ENCODE data around the gene LSMEM2. TPM values are rescaled to one million over a fixed set of nuclear protein-coding genes. Genes with fewer than 3 reads are reported as not detected.
A peak's percentile ranks its signal among the peaks of the same experiment; 100 is the strongest.

Gene LSMEM2
- total and polyA plus RNA-seq, 5 experiments from 2014 or later, result 0.15 to 0.21 TPM; not detected in 3

DNA sequence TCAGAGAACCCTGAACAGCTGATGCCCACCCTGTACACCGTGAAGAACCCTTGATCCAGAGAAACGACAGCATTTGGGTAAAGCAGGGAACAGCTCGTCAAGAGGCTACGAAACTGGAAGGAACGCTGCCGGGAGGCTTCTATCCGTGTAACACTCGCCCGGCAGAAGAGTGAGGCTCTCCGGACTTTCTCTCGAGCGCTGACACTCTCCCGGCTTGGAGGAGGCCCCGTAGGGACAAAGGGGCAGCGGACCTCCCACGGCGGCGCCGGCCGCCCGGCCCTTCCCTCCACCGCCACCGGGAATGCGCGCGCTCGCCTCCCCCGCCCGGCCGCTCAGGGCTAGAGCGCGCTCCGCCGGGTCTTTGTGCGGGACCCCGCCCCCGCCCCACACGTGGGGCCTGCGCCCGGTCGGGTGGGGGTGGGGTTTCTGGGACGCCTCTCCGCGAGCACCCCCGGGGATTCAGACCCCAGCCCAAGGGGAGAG lies 42.0 kb downstream of the LSMEM2 start:
- Mint-ChIP-seq H3K4me1 (peaks cover 22 to 56% (median 47%) of the 10 kb centered on the region in 4 donors), H3K4me3 (peak overlapping the region; percentile 81 to 97 (median 92)), H3K27ac (peak overlapping the region; percentile 73 to 95 (median 91)), H3K9me3 (no peaks in the 10 kb centered on the region), H3K36me3 (peaks cover 0 to 3% (median 0%) of the 10 kb centered on the region in 3 donors), H3K27me3 (no peaks in the 10 kb centered on the region)
- ATAC-seq (peak; percentile 44 to 58), DNase-seq (peak in 5 of 10 donors; percentile 23 to 78 (median 56))
- POLR2A ChIA-PET, result interaction anchor here (0.6 to 5.7 kb wide), 9 partner anchors 10 to 30 kb away, joined by 3 to 53 read pairs (median 6); partner anchors contain the start of genes CYB561D2, HYAL3, IFRD2 and NAA80

DNA sequence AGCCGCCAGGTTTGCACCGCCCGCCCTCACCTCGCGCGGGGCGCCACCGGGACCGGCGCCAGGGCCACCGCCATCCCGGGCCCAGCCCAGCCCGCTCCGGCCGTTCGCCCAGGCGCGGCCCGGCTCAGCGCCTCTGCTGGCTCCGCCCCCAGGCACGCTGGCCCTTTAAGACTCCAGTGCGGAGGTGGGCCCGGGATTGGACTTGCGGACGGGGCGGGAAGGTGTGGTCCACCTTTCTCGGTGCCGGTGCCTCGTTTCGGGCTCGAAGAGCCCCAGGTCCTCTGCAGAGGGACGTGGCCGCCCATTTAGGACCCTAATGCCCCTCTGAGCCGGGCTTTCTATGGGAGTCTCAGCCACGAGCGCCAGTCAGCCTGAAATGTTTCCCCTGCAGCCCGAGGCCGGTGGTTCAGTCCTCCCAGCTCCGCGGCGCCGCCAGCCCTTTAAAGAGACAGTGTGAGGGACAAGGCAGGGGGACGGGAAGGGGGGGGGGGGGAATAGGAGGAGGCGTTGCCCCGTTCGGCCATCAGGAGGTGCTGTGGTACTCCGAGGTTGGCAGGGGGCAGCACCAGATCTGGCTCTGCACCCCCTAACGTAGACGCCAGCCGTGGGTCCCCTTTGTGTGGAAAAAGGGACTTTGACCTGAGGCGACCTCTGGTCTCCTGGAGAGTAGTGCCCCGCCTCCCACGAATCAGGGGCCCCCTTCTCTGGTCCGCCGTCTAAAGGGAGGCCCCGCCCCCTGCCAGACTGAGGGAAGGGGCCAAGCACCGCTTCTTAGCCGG lies 42.6 kb downstream of the LSMEM2 start:
- peaks cover 18 to 56% (median 45%) of the 10 kb centered on the region in 4 donors for H3K4me1 Mint-ChIP-seq
- POLR2A ChIA-PET, result interaction anchor here (0.6 to 5.7 kb wide), 12 partner anchors 10 to 981 kb away, joined by 3 to 53 read pairs (median 4); partner anchors contain the start of genes CYB561D2, HYAL3, IFRD2 and NAA80
- H3K9me3 Mint-ChIP-seq, result no peaks in the 10 kb centered on the region
- DNase-seq (peak; percentile 70 to 90 (median 78)), ATAC-seq (peak; percentile 74 to 78)
- H3K27ac Mint-ChIP-seq, result peak overlapping the region; percentile 73 to 97 (median 93)
- H3K27me3 Mint-ChIP-seq, result no peaks in the 10 kb centered on the region
- H3K4me3 Mint-ChIP-seq, result peak overlapping the region; percentile 79 to 92 (median 86)
- peaks cover 0 to 3% (median 0%) of the 10 kb centered on the region in 3 donors for H3K36me3 Mint-ChIP-seq

DNA sequence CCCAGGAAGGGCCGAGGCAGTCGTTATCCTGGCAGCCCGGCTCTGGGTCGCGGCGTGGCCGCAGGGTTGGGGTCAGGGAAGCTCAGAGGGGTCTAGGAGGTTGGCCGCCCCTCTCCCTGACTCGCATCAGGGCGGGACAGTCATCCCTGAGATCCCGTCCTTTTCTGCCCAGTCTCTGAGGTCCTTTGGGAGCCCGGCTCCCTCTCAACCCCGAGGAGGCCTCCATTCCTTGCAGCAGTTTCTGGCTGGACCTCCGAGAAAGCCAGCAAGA lies 43.2 kb downstream of the LSMEM2 start:
- DNase-seq (no peak), ATAC-seq (no peak)
- Mint-ChIP-seq H3K36me3 (peaks cover 0 to 3% (median 0%) of the 10 kb centered on the region in 3 donors), H3K27me3 (no peaks in the 10 kb centered on the region), H3K4me3 (peak overlapping the region in 7 of 10 donors; percentile 79 to 92 (median 87)), H3K27ac (peak overlapping the region in 2 of 10 donors; percentile 66 to 95), H3K4me1 (peaks cover 13 to 56% (median 44%) of the 10 kb centered on the region in 4 donors), H3K9me3 (no peaks in the 10 kb centered on the region)
- POLR2A ChIA-PET, result interaction anchor here (0.7 to 5.7 kb wide), 10 partner anchors 13 to 982 kb away, joined by 3 to 53 read pairs (median 4); partner anchors contain the start of genes CYB561D2, HYAL3, IFRD2 and NAA80

DNA sequence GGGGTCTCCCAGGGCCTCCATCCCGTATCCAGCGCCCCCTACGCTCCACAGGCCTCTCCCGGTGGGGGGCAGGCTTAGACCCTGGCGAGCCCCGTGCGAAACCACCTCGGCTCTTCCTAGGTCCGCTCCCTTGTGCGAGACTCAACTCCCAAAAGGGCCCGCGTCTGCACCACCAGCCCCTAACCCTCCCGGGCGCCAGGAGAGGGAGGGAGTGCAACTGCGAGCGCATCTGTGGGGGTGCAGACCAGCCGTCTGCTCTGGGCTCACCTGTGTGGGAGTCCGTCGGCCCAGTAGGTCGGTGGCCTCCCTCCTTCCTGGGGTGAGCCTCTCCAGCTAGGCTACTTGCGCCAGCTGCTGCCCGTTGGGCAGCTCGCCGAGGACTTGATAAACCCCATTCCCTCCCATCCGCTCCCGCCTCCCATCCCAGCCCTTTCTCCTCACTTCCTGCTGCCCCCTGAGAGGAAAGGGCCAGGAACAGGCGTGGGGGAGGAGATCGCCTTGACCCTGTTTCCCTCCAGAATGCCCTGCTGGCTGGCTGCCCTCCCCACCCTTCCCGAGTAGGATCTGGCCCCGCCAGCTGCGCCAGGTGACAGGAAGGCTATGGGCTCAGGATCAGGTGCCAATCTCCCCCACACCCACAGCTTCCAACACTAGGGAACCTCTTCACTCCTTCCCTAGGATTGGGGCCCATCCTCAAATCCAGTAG lies 43.7 kb downstream of the LSMEM2 start, which contains the start of gene HYAL2:
HYAL2 (minus strand) TSS at position 360 of the 706 bp plus-strand sequence. CDS start 2,256 bp downstream, outside the sequence.
- H3K36me3 Mint-ChIP-seq, result peaks cover 0 to 3% (median 0%) of the 10 kb centered on the region in 3 donors
- H3K27ac Mint-ChIP-seq, result peak within 1 kb of the TSS; percentile 73 to 97 (median 93)
- no peaks in the 10 kb centered on the region for H3K27me3 Mint-ChIP-seq
- H3K4me3 Mint-ChIP-seq, result peak within 1 kb of the TSS; percentile 79 to 92 (median 86)
- no peaks in the 10 kb centered on the region for H3K9me3 Mint-ChIP-seq
- peaks cover 13 to 58% (median 46%) of the 10 kb centered on the region in 4 donors for H3K4me1 Mint-ChIP-seq
- POLR2A ChIA-PET, result interaction anchor here (1.0 to 5.7 kb wide), 8 partner anchors 12 to 982 kb away, joined by 3 to 53 read pairs (median 4); partner anchors contain the start of genes HYAL3, IFRD2, NAA80 and RASSF1
- DNase-seq (no peak), ATAC-seq (no peak)

DNA sequence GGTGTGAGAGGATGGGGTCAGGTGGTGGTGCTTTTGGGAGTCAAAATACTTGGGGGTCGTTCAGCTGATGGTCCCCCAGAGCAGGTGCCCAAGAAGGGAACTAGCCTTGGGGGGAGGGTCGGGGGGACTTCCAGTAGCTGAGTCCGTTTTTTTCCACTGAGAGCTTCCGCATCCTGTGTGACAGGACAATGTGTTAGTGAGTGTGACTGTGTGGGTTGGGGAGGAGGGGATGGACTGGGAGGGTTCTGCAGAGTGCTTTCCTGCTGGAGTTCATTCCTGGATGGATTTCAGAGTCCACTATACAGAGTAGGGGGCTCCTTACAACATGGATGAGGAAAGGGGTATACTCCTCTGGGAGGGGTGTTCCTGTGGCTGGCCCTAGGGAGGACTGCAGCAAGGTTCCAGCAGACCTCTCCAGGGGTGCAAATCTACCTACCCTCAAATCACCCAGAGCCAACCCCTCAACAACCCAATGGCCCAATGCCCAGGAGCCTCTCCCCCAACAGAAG lies 44.3 kb downstream of the LSMEM2 start:
- H3K4me3 Mint-ChIP-seq, result peak overlapping the region in 6 of 10 donors; percentile 27 to 86 (median 62)
- POLR2A ChIA-PET, result interaction anchor here (1.0 to 5.7 kb wide), 5 partner anchors 12 to 983 kb away, joined by 3 to 53 read pairs (median 3); partner anchors contain the start of genes HYAL3, IFRD2, NAA80 and RASSF1
- ATAC-seq (no peak), DNase-seq (no peak)
- H3K27me3 Mint-ChIP-seq, result no peaks in the 10 kb centered on the region
- no peaks in the 10 kb centered on the region for H3K9me3 Mint-ChIP-seq
- peaks cover 12 to 59% (median 49%) of the 10 kb centered on the region in 4 donors for H3K4me1 Mint-ChIP-seq
- H3K36me3 Mint-ChIP-seq, result peaks cover 0 to 3% (median 0%) of the 10 kb centered on the region in 3 donors
- H3K27ac Mint-ChIP-seq, result peak overlapping the region in 8 of 10 donors; percentile 5 to 77 (median 52)

DNA sequence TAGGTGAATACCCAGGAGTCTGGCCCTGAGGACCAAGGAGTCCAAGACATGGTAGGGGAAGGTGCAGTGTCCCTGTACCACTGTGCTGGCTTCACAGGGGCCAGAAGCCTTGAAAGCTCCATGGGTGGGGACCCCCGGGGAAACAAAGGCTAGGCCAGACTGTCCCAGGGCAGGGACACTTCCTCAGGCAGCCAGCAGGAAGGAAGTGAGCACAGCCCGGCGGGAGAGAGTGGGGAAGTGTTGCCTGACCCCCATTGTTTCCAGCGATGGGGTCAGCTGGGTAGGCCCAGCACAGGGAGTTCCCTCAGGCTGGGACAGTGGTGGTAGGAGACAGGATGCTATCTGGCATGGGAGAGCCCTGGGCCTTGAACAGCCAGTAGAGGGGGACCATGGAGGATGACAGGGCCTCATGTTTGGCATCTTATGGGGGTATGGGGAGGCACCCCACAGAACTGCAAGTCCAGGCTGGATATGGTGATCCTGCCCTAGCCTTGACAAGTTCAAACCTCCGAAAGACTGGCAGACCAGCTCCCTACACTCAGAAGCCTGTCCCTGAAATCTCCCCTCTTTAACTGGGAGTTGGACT lies 44.8 kb downstream of the LSMEM2 start:
- Mint-ChIP-seq H3K4me3 (peak overlapping the region in 1 of 10 donors; percentile 29), H3K27me3 (no peaks in the 10 kb centered on the region), H3K36me3 (peaks cover 0 to 6% (median 0%) of the 10 kb centered on the region in 3 donors), H3K9me3 (no peaks in the 10 kb centered on the region), H3K27ac (peak overlapping the region in 7 of 10 donors; percentile 25 to 79 (median 44)), H3K4me1 (peaks cover 13 to 59% (median 50%) of the 10 kb centered on the region in 4 donors)
- DNase-seq (no peak), ATAC-seq (no peak)
- POLR2A ChIA-PET, result interaction anchor here (1.0 to 5.7 kb wide), 8 partner anchors 11 to 129 kb away, joined by 3 to 53 read pairs (median 4); partner anchors contain the start of genes HYAL3, IFRD2, NAA80 and RASSF1

DNA sequence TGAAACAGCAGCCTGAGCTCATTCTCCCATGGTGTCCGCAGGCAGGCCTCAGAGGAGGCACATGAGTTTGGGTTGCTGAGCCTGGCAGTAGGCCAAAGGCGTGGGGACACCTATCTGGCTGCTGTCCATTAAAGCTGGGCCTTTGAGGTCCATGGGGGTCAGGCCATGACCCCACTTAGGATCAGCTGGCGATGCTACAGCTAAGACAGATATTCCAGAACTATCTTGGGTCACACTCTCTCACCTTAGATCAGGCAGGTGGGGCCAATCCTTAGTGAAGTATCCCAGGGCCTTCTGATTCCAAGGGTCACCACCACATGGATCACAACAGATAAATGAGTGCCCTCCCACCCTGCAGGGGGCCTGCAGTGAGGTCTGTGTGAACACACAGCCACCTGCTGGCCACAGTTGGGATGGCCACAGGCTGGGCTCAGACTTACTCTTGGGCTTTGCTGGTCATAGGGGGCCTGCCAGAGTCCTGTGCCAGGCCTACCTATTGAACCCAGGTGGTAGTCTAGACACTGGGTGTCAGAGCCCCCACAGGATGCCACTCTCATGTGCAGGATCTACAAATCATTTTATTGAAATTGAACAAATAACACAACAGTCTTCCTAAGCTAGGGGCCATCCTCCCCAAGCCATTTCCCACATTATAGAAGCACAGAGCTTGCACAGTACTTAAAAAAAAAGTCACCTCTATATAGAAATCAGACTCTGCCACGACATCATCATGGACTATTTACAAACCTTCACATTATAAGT lies 45.6 kb downstream of the LSMEM2 start:
- no peaks in the 10 kb centered on the region for H3K27me3 Mint-ChIP-seq
- peaks cover 0 to 8% (median 0%) of the 10 kb centered on the region in 3 donors for H3K36me3 Mint-ChIP-seq
- H3K9me3 Mint-ChIP-seq, result no peaks in the 10 kb centered on the region
- peak overlapping the region in 8 of 10 donors; percentile 31 to 85 (median 80) for H3K27ac Mint-ChIP-seq
- H3K4me1 Mint-ChIP-seq, result peaks cover 10 to 55% (median 44%) of the 10 kb centered on the region in 4 donors
- peak in 8 of 10 donors; percentile 39 to 76 (median 51) for DNase-seq
- POLR2A ChIA-PET, result interaction anchor here (1.0 to 5.7 kb wide), 6 partner anchors 10 to 130 kb away, joined by 3 to 53 read pairs (median 4); partner anchors contain the start of genes HYAL3, IFRD2, NAA80 and RASSF1
- ATAC-seq, result peak; percentile 20 to 24
- peak overlapping the region in 4 of 10 donors; percentile 12 to 65 (median 24) for H3K4me3 Mint-ChIP-seq

DNA sequence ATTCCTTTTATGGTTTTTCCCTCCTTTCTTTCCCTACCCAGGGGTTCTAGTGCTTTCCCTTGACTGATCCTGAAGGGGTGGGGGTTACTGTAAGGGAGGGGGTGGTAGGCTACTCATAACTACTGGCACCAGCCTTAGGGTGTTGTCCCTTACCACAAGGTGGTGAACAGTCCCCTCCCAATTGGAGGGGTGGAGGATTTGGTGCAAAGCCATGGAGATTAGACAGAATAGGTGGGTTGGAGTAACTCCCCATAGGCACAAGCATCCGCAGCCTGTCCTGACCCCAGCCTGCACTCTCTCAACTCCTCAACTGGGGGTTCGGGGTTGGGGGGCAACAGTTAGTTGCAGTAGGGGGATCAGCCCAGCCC lies 46.2 kb downstream of the LSMEM2 start:
- H3K27ac Mint-ChIP-seq, result peak overlapping the region in 6 of 10 donors; percentile 46 to 85 (median 75)
- peaks cover 0 to 12% (median 0%) of the 10 kb centered on the region in 3 donors for H3K36me3 Mint-ChIP-seq
- no peak for ATAC-seq
- H3K27me3 Mint-ChIP-seq, result no peaks in the 10 kb centered on the region
- H3K4me3 Mint-ChIP-seq, result peak overlapping the region in 2 of 10 donors; percentile 20 to 25
- no peak for DNase-seq
- POLR2A ChIA-PET, result interaction anchor here (1.0 to 1.3 kb wide), 2 partner anchors 10 to 26 kb away, joined by 3 to 5 read pairs; partner anchors contain the start of genes HYAL3 and NAA80
- peaks cover 9 to 49% (median 40%) of the 10 kb centered on the region in 4 donors for H3K4me1 Mint-ChIP-seq
- no peaks in the 10 kb centered on the region for H3K9me3 Mint-ChIP-seq

DNA sequence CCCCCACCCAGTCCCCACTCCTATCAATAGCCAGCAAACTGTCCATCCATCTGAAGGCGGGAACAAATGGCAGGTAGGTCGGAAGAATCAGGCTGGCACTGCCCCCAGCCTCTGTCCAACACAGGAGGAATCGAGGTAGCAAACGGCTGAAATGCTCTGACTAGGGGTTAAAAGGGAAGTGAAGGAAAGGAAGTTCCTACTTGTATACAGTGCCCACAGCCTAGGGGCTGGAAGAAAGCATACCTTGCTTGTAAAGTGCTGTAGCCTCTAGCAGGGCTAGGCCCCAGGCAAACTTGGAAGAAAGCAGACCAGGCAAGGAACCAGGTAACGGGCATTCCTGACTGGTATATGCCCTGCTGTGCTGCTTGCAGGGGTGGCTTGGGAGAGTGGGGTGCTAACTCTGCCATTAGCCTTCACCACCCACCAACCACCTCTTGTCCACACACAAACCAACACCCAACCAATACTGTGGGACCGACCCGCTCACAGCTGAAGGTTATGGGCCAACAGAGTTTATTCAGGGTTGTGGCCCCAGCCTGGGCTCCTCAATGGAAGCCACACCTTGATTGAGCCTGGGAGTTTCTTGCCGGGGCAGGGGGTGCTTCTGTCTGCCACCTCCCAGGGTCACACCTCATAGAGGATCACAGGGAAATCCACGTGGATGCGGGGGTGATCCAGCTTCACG lies 46.8 kb downstream of the LSMEM2 start:
- Mint-ChIP-seq H3K27ac (peak overlapping the region in 2 of 10 donors; percentile 43 to 52), H3K4me3 (peak overlapping the region in 5 of 10 donors; percentile 4 to 74 (median 31)), H3K36me3 (peaks cover 0 to 18% (median 0%) of the 10 kb centered on the region in 3 donors), H3K4me1 (peaks cover 7 to 44% (median 34%) of the 10 kb centered on the region in 4 donors), H3K27me3 (no peaks in the 10 kb centered on the region), H3K9me3 (no peaks in the 10 kb centered on the region)
- DNase-seq, result no peak
- POLR2A ChIA-PET, result interaction anchor here (0.6 to 0.8 kb wide), 2 partner anchors 10 to 12 kb away, joined by 3 to 5 read pairs; no protein-coding TSS in a partner anchor
- no peak for ATAC-seq

DNA sequence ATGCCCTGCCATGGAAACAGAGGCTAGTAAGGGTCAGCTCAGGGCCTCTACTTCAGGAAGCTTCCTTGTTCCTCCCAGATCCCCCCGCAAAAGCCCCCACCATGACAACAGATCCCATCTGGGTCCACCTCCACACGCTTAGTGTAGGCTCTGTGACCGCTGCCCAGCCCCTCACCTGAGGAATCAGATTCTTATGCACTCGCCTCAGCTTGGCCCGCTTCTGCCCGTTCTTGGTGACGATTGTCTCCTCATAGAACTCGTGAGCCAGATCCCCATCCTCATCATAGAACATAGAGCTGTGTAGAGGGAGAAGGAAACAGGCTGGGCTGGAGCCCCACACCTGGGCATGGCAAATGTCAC lies 47.3 kb downstream of the LSMEM2 start:
- Mint-ChIP-seq H3K4me3 (peak overlapping the region in 9 of 10 donors; percentile 4 to 97 (median 67)), H3K4me1 (peaks cover 6 to 44% (median 32%) of the 10 kb centered on the region in 4 donors), H3K36me3 (peaks cover 0 to 23% (median 0%) of the 10 kb centered on the region in 3 donors), H3K27me3 (no peaks in the 10 kb centered on the region), H3K27ac (peak overlapping the region in 5 of 10 donors; percentile 19 to 66 (median 43)), H3K9me3 (no peaks in the 10 kb centered on the region)
- POLR2A ChIA-PET, result interaction anchor here (0.6 to 2.8 kb wide), 4 partner anchors 10 to 38 kb away, joined by 3 to 15 read pairs (median 7); partner anchors contain the start of gene RASSF1
- DNase-seq (no peak), ATAC-seq (no peak)
